Left lung (tissue), 10 donors: Measurements from ENCODE around the gene PUSL1. TPM values are rescaled to one million over a fixed set of nuclear protein-coding genes. Genes with fewer than 3 reads are reported as not detected.

Experiments
- ATAC-seq: fragments of 200-7000 bp; cut with Tn5 transposase; one replicate; pipeline ENCODE4 v1.9.1; 2020; ENCODE audit warnings: moderate library complexity
- DNase-seq, 4 donors: peaks; one replicate each; pipeline ENCODE4 v3.0.0-alpha.2; 2013 to 2020
- H3K27ac ChIP-seq, 2 donors: fragments of 200-600 bp; sonication (generic) in 1 of 2; one replicate each; pipeline versions ENCODE4 v1.5.0 to v1.8.0; 2020 to 2021
- H3K27me3 ChIP-seq, 2 donors: fragments of 200-600 bp; sonication (generic) in 1 of 2; one replicate each; pipeline versions ENCODE4 v1.5.0 to v1.8.0; 2020 to 2021
- H3K36me3 ChIP-seq, 2 donors: fragments of 200-600 bp; sonication (generic) in 1 of 2; one replicate each; pipeline versions ENCODE4 v1.5.0 to v1.8.0; 2020 to 2021
- H3K4me1 ChIP-seq, 2 donors: fragments of 200-600 bp; one replicate each; pipeline ENCODE4 v1.8.0; 2021
- H3K4me3 ChIP-seq, 2 donors: fragments of 200-600 bp; sonication (generic) in 1 of 2; one replicate each; pipeline versions ENCODE4 v1.5.0 to v1.8.0; 2020 to 2021; ENCODE audit warnings: mild to moderate bottlenecking in 1 of 2
- H3K9me3 ChIP-seq, 2 donors: fragments of 200-600 bp; sonication (generic) in 1 of 2; one replicate each; pipeline versions ENCODE4 v1.5.0 to v1.8.0; 2020 to 2021
- CTCF ChIP-seq, 2 donors: fragments of 200-600 bp; sonication (generic) in 1 of 2; IDR thresholded peaks; one replicate each; pipeline versions ENCODE4 v1.5.0 to v1.8.0; 2021; ENCODE audit warnings: antibody characterized with exemption in 2 of 2
- intact Hi-C, 2 donors: fragments of 100-400 bp; cut with DNase I; formaldehyde crosslinking; loops; one replicate each; pipeline versions ENCODE4 v1.11.2 to v1.14.2; 2022
- polyA plus RNA-seq, 6 donors: library from polyadenylated mRNA; unstranded; fragments of 120-200 nt; gene quantifications; one replicate each; pipeline ENCODE4 v1.2.1, GENCODE V29; 2013; ENCODE audit not compliant: insufficient read length in 6 of 6
- total RNA-seq, 2 donors: library from RNA; stranded (reverse); fragmentation: NEBNext Ultra II Directional; extraction: Animal tissue kit (Norgen Biotek cat#: 25700); gene quantifications; one replicate each; pipeline ENCODE4 v1.2.1, GENCODE V29; 2021
- donor health status: DM: no; HTN: yes; CAD: no.
- donor health status: DM: no; HTN: no; CAD: no.

Gene PUSL1
- total and polyA plus RNA-seq, 8 donors, result 4.3 to 18.3 (median 8.7) TPM

GRCh38 chr1:1318777-1319645 lies 10.6 kb downstream of the PUSL1 start:
- Histone ChIP-seq H3K4me1 (peaks cover 7 to 47% of the 10 kb centered on the region in 2 donors), H3K9me3 (no peaks in the 10 kb centered on the region), H3K27me3 (no peaks in the 10 kb centered on the region), H3K36me3 (peaks cover 0 to 70% of the 10 kb centered on the region in 2 donors), H3K27ac (peak overlapping the region; percentile 38 to 65), H3K4me3 (no peak overlapping the region)
- intact Hi-C loops, result no loop called here
- DNase-seq (no peak), ATAC-seq (no peak)
- TF ChIP-seq CTCF (IDR thresholded peaks at IDR 0.05), result no peak

DNA sequence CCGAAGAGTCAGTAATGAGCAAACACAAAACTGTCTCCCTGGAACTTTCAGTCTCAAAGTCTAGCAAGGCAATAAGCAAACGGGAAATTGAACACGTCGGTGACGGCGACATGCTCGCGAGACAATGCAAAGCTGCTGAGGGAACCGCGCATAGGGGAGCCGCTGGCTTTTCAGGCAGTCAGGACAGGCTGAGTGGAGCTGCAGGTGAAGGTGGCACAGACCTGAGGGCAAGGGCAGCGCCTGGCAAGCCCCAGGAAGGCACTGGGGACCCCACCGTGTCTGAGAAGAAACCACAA lies 11.2 kb downstream of the PUSL1 start:
- no peaks in the 10 kb centered on the region for H3K9me3 ChIP-seq
- no peak overlapping the region for H3K4me3 ChIP-seq
- DNase-seq (no peak), ATAC-seq (no peak)
- H3K27ac ChIP-seq, result no peak overlapping the region
- no peak for TF ChIP-seq CTCF (IDR thresholded peaks at IDR 0.05)
- H3K4me1 ChIP-seq, result peaks cover 7 to 47% of the 10 kb centered on the region in 2 donors
- H3K27me3 ChIP-seq, result no peaks in the 10 kb centered on the region
- intact Hi-C loops, result no loop called here
- peaks cover 0 to 64% of the 10 kb centered on the region in 2 donors for H3K36me3 ChIP-seq

GRCh38 chr1:1320666-1321448 lies 12.5 kb downstream of the PUSL1 start:
- no peaks in the 10 kb centered on the region for H3K27me3 ChIP-seq
- peaks cover 13 to 56% of the 10 kb centered on the region in 2 donors for H3K4me1 ChIP-seq
- intact Hi-C loops, result no loop called here
- H3K4me3 ChIP-seq, result no peak overlapping the region
- no peak for DNase-seq
- TF ChIP-seq CTCF (IDR thresholded peaks at IDR 0.05), result no peak
- H3K36me3 ChIP-seq, result peaks cover 0 to 56% of the 10 kb centered on the region in 2 donors
- H3K27ac ChIP-seq, result no peak overlapping the region
- ATAC-seq, result no peak
- no peaks in the 10 kb centered on the region for H3K9me3 ChIP-seq

- no peak for ATAC-seq
- no peak for TF ChIP-seq CTCF (IDR thresholded peaks at IDR 0.05)
- no peak for DNase-seq
- Histone ChIP-seq H3K27me3 (no peaks in the 10 kb centered on the region), H3K4me3 (no peak overlapping the region), H3K27ac (no peak overlapping the region), H3K36me3 (peaks cover 0 to 50% of the 10 kb centered on the region in 2 donors), H3K4me1 (peaks cover 19 to 62% of the 10 kb centered on the region in 2 donors), H3K9me3 (no peaks in the 10 kb centered on the region)
- intact Hi-C loops, result no loop called here
Measured at GRCh38 chr1:1321477-1321876, 13.1 kb downstream of the PUSL1 start.

- intact Hi-C loops, result no loop called here
- H3K27ac ChIP-seq, result no peak overlapping the region
Measured at GRCh38 chr1:1322418-1322817, 14.0 kb downstream of the PUSL1 start.

More at GRCh38 chr1:1322418-1322817, 14.0 kb downstream of the PUSL1 start:
- TF ChIP-seq CTCF (IDR thresholded peaks at IDR 0.05), result no peak
- H3K36me3 ChIP-seq, result peaks cover 0 to 51% of the 10 kb centered on the region in 2 donors
- no peaks in the 10 kb centered on the region for H3K9me3 ChIP-seq
- H3K4me1 ChIP-seq, result peaks cover 19 to 67% of the 10 kb centered on the region in 2 donors
- ATAC-seq, result no peak
- DNase-seq, result no peak
- H3K27me3 ChIP-seq, result no peaks in the 10 kb centered on the region
- H3K4me3 ChIP-seq, result no peak overlapping the region
